ENCODE results near the gene TXNL4B. TPM values are rescaled to one million over a fixed set of nuclear protein-coding genes. Genes with fewer than 3 reads are reported as not detected.

TXNL4B gene
- total RNA-seq, 6 experiments from 2014 or later = 5.5 to 11.6 (median 8.2) TPM

DNA sequence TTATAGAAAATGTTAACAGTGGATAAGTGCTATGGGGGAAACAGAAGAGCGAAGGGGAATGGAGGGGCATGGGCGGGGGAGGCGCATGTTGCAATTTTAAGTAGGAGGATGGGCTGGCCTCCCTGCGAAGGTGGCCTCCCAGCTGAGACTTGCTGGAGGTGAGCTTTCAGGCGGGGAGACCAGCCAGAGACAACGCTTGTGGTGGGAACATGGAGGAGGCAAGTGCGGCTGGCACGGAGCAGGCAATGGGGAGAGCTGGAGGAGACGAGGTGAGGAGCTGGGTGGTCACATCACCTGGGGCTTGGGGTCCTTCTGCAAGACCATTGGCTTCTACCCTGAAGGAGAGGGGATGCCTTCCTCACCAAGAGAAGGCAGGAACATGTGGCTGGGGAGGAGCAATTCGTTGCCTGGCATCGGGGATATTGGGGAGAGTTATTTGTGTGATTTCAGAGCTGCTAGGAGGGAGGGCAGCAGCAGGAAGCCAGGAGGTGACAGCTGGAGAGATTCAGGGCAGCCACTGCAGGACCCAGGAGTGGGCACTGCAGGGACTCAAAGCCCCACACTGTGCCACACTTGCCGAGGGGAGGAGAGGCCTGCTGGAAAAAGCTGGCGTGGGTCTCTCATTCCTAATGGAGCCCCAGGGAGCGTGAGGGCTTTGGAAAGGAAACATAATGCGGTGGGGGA lies 44.1 kb upstream of the TXNL4B start:
- H3K36me3 ChIP-seq = no peaks in the 10 kb centered on the region
- peaks cover 0 to 10% (median 0%) of the 10 kb centered on the region in 4 donors for H3K4me1 ChIP-seq
- TF ChIP-seq POLR2A (IDR thresholded peaks at IDR 0.05) = no peak
- TF ChIP-seq, protein P1, sequence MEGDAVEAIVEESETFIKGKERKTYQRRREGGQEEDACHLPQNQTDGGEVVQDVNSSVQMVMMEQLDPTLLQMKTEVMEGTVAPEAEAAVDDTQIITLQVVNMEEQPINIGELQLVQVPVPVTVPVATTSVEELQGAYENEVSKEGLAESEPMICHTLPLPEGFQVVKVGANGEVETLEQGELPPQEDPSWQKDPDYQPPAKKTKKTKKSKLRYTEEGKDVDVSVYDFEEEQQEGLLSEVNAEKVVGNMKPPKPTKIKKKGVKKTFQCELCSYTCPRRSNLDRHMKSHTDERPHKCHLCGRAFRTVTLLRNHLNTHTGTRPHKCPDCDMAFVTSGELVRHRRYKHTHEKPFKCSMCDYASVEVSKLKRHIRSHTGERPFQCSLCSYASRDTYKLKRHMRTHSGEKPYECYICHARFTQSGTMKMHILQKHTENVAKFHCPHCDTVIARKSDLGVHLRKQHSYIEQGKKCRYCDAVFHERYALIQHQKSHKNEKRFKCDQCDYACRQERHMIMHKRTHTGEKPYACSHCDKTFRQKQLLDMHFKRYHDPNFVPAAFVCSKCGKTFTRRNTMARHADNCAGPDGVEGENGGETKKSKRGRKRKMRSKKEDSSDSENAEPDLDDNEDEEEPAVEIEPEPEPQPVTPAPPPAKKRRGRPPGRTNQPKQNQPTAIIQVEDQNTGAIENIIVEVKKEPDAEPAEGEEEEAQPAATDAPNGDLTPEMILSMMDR (IDR thresholded peaks at IDR 0.05) = no peak
- no peak for DNase-seq
- H3K4me3 ChIP-seq = no peak overlapping the region
- intact Hi-C loops (cut with DNase I) = no loop called here
- no peaks in the 10 kb centered on the region for H3K9me3 ChIP-seq
- ATAC-seq = peak in 3 of 4 donors; percentile 12 to 44 (median 34)
- H3K27ac ChIP-seq = no peak overlapping the region
- H3K27me3 ChIP-seq = no peaks in the 10 kb centered on the region
- 80% methylated on average over 8 of the region's 15 CpGs for WGBS (ENCODE audit: insufficient coverage, low coverage, low lambda C conversion rate, missing lambda C conversion rate)

- DNase-seq = no peak
- Histone ChIP-seq H3K27ac (no peak overlapping the region), H3K9me3 (no peaks in the 10 kb centered on the region), H3K36me3 (no peaks in the 10 kb centered on the region), H3K27me3 (no peaks in the 10 kb centered on the region), H3K4me1 (peaks cover 0 to 10% (median 0%) of the 10 kb centered on the region in 4 donors), H3K4me3 (no peak overlapping the region)
- TF ChIP-seq POLR2A (IDR thresholded peaks at IDR 0.05) = no peak
- TF ChIP-seq, protein P1 (IDR thresholded peaks at IDR 0.05) = no peak
- intact Hi-C loops (cut with DNase I) = no loop called here
- ATAC-seq = no peak
- WGBS (ENCODE audit: insufficient coverage, low coverage, low lambda C conversion rate, missing lambda C conversion rate) = 90% methylated on average over 2 of the region's 2 CpGs
These were observed 41.1 kb upstream of the TXNL4B start for GRCh38 chr16:72134507-72134906.

- no peak overlapping the region for H3K4me3 ChIP-seq
- WGBS (ENCODE audit: insufficient coverage, low coverage, low lambda C conversion rate, missing lambda C conversion rate) = 50% methylated on average over 1 of the region's 3 CpGs
- intact Hi-C loops (cut with DNase I) = no loop called here
- H3K9me3 ChIP-seq = no peaks in the 10 kb centered on the region
- H3K27me3 ChIP-seq = no peaks in the 10 kb centered on the region
- ATAC-seq = no peak
- H3K4me1 ChIP-seq = peaks cover 0 to 1% (median 0%) of the 10 kb centered on the region in 4 donors
- TF ChIP-seq, protein P1 (IDR thresholded peaks at IDR 0.05) = no peak
- H3K27ac ChIP-seq = no peak overlapping the region
- no peak for DNase-seq
- H3K36me3 ChIP-seq = no peaks in the 10 kb centered on the region
These were observed 39.3 kb upstream of the TXNL4B start for GRCh38 chr16:72132726-72133125.

- no peaks in the 10 kb centered on the region for H3K36me3 ChIP-seq
- TF ChIP-seq POLR2A (IDR thresholded peaks at IDR 0.05) = no peak
- TF ChIP-seq, protein P1 (IDR thresholded peaks at IDR 0.05) = no peak
- no peak for DNase-seq
- no peaks in the 10 kb centered on the region for H3K4me1 ChIP-seq
- H3K9me3 ChIP-seq = no peaks in the 10 kb centered on the region
- 62% methylated on average over 6 of the region's 6 CpGs for WGBS (ENCODE audit: insufficient coverage, low coverage, low lambda C conversion rate, missing lambda C conversion rate)
- H3K27ac ChIP-seq = no peak overlapping the region
- intact Hi-C loops (cut with DNase I) = no loop called here
- no peak for ATAC-seq
- H3K4me3 ChIP-seq = no peak overlapping the region
- H3K27me3 ChIP-seq = no peaks in the 10 kb centered on the region
These were observed 37.6 kb upstream of the TXNL4B start for GRCh38 chr16:72131036-72131435.

All from right lobe of liver (tissue), 6 donors.